IPS-NIHi7 (cell line): Measurements from ENCODE around the gene LRRC28.
A peak's percentile ranks its signal among the peaks of the same experiment; 100 is the strongest.
"Not testable (repeated sequence)": the region's sequence is repeated elsewhere in the genome, so short reads cannot be mapped to it uniquely, and the experiment has no call there.

ENCODE experiments used
- DNase-seq: peaks from one replicate; pipeline ENCODE4 v3.0.0; 2012; ENCODE audit warnings: mixed read lengths; ENCODE audit errors: extremely low spot score

Gene LRRC28

DNA sequence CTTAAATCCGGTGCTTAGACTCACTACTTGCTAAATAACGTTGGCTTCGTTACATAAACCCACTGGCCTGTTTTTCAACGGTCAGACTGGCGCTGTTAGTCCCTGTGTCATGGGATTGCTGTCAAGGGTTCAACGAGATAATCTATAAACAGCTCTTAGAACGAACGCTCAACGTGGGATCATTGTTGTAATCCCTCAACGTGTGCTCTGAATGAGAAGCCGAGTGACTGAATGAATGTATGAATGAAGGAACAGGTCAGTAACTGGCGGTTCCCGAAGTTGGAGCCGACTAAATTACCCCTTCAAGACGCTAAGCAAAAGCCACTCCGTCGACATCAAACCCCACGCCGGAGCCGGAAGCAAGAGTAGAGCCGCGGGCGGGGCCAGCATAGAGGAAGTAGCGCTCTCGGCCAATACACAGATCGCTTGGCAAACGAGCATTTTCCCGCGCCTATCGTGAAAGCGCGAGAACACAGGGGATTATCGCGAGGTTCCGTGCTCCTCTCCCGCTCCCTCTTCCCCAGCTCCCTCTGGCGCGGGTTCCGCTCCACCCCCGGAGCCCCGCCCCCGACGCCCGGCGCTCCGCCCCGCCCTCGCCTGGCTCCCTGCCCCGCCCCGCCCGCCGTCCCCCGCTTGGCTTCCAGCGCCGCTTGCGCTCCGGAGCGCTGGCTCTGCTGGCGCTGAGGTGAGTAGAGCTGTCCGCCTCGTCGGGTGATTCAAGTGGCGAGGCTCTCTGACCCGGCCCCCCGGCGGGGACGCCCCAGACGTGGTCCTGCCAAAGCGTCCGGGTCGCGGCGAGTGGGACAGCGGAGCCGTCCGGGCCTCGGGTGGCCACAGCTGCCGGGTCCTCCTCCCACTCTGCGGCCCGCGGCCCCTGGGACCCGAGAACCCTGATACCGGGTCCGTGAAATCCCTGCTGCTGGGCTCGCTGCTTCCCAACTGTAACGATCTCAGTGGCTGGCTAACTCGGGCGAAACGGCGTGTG is at the start of gene LRRC28:
Gene LRRC28 (plus strand): TSS at position 625 of the 985 bp plus-strand sequence. CDS start 4,477 bp downstream, outside the sequence.
- peak; percentile 97 for DNase-seq

DNA sequence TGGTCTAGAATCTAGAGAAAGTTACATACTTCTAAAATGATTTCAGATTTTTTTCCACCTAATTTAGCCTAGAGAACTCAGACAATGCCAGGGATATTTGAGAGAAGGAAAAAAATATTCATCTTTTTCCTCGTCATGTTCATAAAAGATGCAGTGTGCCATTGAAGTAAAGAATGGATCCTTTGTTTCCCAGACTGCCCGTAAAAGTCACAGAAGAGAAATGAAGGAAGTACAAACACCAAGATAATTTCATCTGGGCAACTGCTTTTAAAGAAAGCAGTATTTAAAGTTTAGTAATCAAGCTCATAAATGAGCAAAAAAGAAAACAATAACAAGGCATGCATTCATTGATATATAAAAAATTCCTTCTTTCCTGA is 49.1 kb upstream of the LRRC28 start:
- DNase-seq = no peak

DNA sequence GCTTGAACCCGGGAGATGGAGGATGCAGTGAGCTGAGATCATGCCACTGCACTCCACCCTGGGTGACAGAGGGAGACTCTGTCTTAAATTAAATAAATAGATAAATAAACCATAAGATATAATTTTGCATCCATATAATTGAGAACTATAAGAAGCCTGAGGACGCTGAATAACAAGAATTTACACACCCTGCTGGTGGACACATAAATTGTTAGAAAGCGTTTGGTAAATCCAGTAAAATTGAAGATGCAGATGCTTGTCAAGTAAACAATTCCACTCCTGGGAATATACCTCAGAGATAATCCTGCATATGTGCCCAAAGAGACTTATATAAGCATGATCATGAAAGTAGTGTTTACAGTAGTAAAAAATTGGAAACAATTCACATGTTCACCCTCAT is 43.6 kb upstream of the LRRC28 start:
- DNase-seq = no peak

DNA sequence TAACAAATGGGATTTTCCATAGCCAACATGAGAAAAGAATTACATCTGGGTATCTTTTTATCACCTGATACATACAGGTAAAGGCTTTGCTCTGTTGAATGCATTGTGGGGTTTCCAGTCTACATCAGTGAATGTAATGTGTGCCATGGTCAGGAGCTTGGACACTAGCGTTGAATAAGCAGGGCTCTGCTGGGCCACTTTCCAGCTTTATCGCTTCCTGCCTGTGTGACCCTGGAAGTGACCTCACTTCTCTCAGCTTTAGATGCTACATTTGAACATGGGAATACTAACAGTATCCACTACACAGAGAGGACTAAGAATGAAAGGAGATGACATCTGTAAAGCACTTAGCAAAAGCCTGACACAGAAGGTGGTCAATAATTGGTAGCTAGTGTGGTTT is 42.0 kb upstream of the LRRC28 start:
- DNase-seq = no peak

DNA sequence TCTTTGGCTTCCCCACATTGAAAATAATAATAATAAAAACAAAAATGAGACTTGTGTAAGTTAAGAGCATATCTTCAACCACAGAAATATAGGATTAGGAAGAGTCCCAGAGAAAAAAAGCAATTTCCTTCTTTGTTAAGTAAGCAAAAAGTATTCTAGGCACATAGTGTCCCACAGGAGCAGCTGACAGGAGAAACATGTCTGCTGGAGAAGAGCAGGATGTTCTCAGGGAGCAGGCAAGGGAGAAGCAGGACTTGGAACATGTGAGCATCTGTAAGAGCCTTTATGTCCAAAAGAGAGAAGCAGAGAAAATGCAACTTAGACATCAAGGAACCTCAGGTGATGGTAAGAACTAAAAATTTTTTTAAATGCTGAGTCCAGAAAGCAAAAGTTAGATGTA is 40.9 kb upstream of the LRRC28 start:
- no peak for DNase-seq

DNA sequence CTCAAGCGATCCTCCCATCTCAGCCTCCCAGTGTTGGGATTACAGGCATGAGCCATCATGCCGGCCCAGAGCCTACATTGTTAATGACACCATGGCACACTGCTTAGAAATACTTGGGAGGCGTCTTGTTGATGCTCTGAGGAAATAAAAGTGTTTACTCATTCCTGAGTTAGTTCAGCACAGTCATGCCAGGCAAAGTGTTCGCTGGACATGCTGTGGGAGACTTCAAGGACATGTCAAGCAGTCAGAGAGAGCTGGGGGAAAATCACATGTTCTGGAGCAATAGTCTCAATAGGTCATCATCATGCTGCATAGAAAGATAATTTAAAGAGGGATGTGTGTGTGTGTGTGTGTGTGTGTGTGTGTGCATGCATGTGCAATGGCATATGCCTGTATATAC is 39.4 kb upstream of the LRRC28 start:
- no peak for DNase-seq

DNA sequence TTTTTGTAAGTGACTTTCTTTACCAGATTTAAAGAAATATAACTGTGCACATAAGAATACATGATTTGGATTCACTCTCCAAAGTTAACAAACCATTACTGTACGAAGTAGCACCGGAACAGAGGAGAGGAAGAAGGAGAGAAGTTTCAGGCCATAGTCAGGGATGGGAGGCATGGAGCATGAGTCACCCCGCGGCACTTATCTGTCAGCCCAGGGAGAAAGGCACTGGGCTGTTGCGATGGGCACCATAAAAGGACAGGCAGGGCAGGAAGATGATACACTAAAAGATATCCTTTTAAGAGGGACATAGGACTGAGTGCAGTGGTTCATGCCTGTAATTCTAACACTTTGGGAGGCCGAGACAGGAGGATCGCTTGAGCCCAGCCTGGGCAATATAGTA is 38.9 kb upstream of the LRRC28 start:
- peak; percentile 27 for DNase-seq

DNA sequence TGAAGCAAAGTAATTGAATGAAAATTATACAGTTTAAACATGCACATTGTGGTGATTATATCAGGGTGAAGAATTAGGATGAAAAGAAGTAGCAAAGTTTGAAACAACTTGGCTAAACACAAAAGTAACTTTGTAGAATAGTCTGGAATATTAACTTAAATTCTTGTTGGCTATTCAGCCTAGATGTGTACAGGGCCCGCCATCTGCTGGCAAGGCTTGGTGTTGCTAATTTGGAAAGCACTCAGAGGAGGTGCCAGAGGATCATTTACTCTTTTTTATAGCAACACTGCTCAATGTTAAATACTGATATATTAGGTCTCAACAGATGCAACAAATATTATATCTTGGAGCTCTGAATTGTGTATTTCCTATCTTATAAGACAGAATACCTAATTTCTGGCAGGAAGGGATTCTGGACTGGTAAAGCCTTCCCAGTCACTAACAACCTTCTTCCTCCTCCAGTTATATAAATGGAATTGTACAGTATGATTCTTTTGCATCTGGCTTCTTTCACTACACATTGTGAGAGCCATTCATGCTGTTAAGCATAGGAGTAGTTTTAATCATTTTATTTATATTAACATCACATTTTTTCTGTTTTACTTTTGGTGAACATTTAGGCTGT is 38.0 kb upstream of the LRRC28 start:
- peak; percentile 72 for DNase-seq

DNA sequence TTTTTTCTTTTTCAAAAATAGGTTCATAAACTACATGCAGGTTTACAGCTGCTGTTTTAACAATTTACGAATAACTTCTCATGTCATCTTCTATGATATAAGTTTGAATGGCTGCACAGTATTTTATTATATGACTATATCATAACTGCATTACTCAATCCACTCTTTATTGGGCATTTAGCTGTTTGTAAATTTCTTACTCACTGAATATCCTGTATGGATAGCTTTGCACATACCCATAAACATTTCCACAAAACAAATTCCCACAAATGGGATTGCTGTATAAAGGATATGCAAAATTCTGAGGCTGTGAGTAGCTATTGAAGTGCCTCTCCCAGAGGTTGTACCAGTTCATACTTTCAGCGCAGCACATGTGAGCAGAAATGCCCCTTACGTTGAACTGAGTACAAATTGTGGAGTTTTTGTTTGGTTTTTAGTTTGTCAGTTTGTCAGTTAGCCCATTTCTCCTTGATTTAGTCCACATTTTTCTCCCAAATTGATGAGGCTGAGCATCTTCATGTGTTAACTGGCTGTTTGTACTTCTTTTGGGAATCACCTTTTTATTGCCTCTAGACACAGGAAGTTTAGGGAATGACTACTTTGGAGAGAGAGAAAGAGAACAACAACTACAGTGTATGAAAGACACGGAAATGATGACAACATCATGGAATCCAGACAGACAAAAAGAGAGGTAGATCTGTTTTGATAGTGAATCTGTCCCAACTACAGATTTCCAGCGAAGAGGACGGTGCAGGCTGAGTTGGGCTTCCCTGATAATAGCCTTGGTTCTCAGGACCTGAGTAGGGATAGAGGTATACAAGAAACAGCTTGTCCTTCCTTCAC is 26.7 kb upstream of the LRRC28 start:
- DNase-seq = no peak

DNA sequence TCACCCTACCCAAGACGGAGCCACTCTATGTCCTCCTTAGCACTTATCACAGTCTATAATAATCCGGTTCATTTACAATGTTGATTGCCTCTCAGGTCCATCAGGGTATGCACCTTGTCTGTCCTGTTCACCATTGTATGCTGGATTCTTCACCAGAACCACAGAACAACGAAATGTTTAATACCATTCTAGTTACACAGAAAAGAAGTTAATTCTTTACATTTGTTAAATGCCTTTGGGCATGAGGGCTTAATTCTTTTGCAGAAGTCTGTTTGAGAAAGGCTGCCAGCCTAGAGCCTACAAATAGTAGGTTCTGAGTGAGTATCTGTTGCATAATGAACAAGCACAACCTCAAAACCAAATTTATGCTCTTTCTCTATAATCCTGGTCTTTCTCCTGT is 24.5 kb upstream of the LRRC28 start:
- no peak for DNase-seq

DNA sequence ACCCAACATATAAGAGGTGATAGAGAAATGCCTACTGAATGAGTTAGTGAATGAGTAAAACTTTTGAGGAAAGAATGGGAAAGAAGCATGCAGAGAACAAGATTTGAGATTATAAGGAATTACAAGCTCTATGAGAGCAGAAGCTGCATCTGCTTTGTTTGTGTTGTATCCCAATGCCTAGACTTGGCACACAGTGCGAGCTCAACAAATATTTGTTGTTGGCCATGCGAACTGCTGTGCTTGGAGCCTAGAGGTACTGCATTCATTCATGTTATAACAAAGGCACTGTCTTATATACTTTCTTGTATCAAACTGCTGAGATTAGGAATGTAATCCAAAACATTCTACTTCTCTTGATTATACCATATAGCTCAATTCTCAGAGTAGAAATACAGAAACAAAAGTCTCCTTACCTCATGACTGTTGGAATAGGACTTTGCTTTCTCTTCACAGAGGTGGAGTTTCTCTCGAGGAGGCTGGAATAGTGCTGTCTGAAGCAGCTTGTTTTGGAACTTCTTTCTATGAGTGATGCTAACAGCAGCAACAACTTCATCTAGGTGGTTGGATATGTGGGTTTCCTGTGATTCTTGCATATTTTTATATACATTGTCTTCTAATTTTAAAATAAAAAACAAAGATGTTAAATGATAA is 23.0 kb upstream of the LRRC28 start:
- no peak for DNase-seq

DNA sequence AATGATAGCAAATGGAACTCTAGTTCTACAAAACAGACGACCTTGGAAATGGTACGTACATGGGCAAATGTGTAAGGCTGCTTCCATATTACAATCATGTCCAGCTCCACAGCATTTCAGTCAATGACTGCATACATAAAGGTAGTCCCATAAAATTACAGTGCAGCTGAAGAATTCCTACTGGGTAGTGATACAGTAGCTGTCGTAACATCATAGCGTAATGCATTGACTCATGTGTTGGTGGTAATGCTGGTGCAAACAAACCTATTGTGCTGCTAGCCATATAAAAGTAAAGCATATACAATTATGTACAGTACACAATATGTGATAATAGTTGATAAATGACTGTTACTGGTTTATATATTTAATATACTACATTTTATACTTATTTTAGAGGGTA is 20.4 kb upstream of the LRRC28 start:
- DNase-seq = no peak

DNA sequence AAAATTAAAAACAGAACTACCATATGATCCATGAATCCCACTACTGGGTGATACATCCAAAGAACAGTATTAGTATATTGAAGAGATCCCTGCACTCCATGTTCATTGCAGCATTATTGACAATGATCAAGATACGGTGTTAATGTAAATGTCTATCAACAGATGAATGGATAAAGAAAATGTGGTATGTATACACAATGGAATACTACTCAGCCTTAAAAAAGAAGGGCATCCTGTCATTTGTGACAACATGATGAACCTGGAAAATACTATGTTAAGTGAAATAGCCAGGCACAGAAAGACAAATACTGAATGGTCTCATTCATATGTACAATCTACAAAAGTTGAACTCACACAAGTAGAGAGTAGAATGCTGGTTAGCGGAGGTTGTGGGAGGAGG is 18.5 kb upstream of the LRRC28 start:
- no peak for DNase-seq

DNA sequence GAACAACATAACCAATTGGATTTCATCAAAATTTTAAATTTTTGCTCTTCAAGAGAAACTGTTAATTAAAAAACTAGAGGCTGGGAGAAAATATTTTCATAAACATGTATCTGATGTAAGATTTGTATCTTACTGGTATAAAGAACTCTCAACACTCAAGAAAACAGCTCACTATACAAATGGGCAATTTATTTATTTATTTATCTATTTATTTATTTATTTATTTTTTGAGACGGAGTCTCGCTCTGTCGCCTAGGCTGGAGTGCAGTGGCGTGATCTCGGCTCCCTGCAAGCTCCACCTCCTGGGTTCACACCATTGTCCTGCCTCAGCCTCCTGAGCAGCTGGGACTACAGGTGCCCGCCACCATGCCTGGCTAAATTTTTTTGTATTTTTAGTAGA is 17.1 kb upstream of the LRRC28 start:
- DNase-seq = not testable (repeated sequence)

DNA sequence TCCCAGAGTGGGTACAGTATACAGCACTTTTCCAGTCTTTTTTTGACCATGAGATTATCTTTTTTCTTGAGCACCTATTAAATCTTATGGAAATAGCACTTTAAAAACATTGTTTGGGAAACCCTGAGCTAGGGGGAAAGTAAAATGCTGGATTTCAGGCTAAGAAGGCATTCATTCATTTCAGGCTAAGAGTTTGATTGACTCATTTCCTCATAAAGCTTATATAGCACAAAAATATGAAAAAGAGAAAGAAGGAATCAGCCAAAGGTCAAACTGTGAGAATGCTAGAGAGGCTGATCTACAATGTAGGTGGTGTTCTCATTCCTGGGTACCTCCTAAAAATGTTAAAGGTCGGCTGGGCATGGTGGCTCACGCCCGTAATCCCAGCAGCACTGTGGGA is 12.4 kb upstream of the LRRC28 start:
- no peak for DNase-seq

DNA sequence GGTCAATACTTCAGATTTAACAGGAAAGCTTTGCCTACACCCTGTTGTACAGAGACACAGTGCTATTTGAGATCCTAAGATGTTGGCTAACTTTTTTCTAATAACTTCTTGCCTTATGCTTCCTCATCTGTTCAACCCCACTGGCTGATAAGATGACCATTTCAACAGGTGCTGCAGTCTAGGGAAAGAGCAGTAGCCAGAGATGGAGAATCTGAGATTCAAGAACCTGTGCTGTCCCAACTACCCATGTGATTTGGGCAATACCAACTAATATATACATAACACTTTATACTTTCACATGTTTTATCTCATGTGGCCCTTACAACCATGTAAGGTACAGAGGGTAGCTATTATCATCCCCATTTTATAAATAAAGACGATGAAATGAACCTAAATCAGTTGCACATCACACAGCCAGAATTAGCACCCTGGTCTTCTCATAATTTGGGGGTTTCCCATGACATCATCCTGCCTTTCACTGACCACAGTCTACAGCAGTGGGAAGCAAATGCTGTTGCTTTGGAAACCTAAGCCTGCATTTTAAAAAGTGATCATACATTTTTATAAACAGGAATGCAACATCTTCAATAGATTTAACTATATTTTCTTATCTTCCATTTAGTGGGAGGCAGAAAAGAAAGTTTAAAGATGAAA is 11.6 kb upstream of the LRRC28 start:
- no peak for DNase-seq

DNA sequence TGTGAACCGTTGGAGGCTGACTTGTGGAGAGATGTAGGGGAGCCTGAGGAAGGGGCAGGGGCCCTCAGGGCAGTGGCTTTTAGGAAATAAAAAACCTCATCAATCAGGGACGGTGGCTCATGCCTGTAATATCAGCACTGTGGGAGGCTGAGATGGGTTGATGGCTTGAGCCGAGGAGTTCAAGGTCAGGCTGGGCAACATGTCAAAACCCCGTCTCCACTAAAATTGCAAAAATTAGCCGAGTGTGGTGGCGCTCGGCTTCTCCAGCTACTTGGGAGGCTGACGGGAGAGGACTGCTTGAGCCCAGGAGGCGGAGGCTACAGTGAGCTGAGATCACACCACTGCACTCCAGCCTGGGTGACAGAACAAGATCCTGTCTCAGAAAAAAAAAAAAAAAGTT is 9.5 kb upstream of the LRRC28 start:
- DNase-seq = no peak

DNA sequence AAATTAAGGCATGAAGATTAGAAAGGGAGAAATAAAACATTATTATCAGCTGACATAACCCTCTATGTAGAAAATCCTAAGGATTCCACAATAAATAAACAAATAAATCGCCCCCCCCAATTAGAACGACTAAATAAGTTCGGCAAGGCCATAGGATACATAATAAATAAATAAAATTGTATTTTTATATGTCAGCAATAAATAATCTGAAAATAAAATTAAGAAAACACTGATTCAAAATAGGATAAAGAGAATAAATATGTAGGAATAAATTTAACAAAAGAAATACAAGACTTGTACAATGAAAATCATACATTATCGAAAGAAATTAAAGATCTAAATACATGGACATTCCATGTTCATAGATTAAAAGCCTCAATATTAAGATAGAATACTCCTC is 7.0 kb upstream of the LRRC28 start:
- DNase-seq = no peak

DNA sequence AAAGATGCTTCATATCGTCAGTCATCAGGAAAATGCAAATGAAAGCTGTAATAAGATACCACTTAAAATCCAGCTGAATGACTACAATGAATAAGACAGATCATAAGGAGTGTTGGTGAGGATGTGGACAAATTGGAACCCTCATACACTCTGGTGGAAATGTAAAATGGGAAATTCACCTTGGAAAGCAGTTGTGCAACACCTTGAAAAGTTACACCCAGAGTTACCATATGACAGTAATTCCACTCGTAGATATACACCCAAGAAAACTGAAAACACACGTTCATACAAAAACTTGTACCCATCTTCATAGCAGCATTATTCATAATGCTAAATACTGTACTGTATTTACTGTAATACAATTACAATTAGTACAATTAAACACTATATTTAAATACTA is 4.2 kb upstream of the LRRC28 start:
- no peak for DNase-seq

DNA sequence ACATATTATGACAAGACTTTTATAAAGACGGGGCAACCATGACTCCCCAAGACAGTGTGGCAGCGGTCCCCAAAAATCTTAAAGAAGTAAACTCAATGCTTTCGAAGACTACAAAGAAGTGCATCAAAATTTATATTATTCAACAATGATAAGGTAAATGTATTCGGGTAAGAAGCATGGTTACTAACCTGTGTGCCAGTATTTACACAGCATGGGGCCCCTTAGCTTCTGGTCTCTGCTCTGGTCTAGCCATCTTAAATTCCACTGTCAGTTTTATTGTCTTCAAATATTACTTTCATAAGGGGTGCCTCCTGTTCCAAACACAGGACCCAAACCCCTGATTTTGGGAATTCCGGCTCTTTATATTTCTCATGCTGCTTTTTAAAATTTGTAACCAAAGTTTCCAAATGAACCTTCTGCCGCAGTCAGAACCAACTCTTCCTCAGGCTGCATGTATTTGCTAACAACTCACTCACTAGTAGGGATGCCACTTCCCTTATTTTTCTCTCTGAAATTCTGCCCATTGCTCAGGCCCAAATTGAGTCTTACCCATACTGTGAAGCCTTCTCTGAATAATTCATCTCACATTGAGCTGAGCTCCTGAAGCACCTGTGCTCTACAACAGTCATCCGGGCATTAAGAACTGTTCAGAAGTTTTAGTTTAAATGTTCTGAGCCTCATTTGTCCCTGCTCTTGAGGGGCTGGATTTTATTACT is 3.1 kb upstream of the LRRC28 start:
- DNase-seq = no peak
